Endothelial cell of umbilical vein (primary cell): ENCODE results near the gene SAMD7. TPM values are rescaled to one million over a fixed set of nuclear protein-coding genes. Genes with fewer than 3 reads are reported as not detected.

Source experiments
- BruUV-seq: library from RNA; stranded (reverse); fragments of 400-500 nt; replicated peaks from 2 replicates; lab custom pipeline; 2021; lab: Mats Ljungman, UMichigan
- CTCF ChIA-PET: fragments of 300-600, 350-600 bp; sonication (Branson Sonifier 250); formaldehyde crosslinking; loops from one replicate; lab custom pipeline; 2021; ENCODE audit warnings: antibody characterized with exemption, inconsistent platforms; lab: Charles Lee
- POLR2A ChIA-PET: fragments of 300-600, 350-600 bp; sonication (Branson Sonifier 250); formaldehyde crosslinking; loops from one replicate; lab custom pipeline; 2021; ENCODE audit warnings: antibody characterized with exemption, inconsistent platforms; lab: Charles Lee
- DNase-seq: peaks from one replicate; pipeline ENCODE4 v3.0.0-alpha.2; 2011; ENCODE audit warnings: low read depth, low spot score
- FAIRE-seq: peaks from 2 replicates; lab custom pipeline; 2011; peaks lifted over from hg19 to GRCh38; lab: Jason Lieb, UNC
- H2AFZ ChIP-seq: 2 replicates; pipeline ENCODE4 v1.6.0; 2012; ENCODE audit warnings: low read depth, low read length, control low read depth, inconsistent platforms
- H3K27ac ChIP-seq: 2 replicates; pipeline ENCODE4 v1.5.1; 2011; ENCODE audit warnings: low read depth, mild to moderate bottlenecking, control low read depth, low read length, moderate library complexity; ENCODE audit not compliant: insufficient read depth
- H3K27me3 ChIP-seq, 2 experiments: 2 replicates each; pipeline versions ENCODE4 v1.6.0 to v1.6.1; 2011; ENCODE audit warnings: low read length in 2 of 2, mixed read lengths in 1 of 2; ENCODE audit not compliant: control insufficient read depth in 2 of 2, insufficient read depth in 2 of 2
- H3K36me3 ChIP-seq, 2 experiments: 2 replicates in 1 of 2; 3 replicates in 1 of 2; pipeline ENCODE4 v1.5.1; 2011; ENCODE audit warnings: low read length in 2 of 2, mild to moderate bottlenecking in 1 of 2, moderate library complexity in 1 of 2; ENCODE audit not compliant: control insufficient read depth in 2 of 2, insufficient read depth in 2 of 2; ENCODE audit errors: extremely low read depth in 1 of 2
- H3K4me1 ChIP-seq: 3 replicates; pipeline ENCODE4 v1.5.1; 2011; ENCODE audit warnings: mild to moderate bottlenecking, low read length; ENCODE audit not compliant: control insufficient read depth, insufficient read depth; ENCODE audit errors: extremely low read depth
- H3K4me2 ChIP-seq: 2 replicates; pipeline ENCODE4 v1.6.1; 2011; ENCODE audit warnings: low read length, control low read depth, mixed read lengths; ENCODE audit not compliant: insufficient read depth
- H3K4me3 ChIP-seq, 3 experiments: fragments of 200-600 bp in 1 of 3; sonication (generic), shearing (Covaris generic) in 1 of 3; replicated peaks in 1 of 3; 2 replicates each; pipeline ENCODE4 v1.5.1; 2011 to 2016; ENCODE audit warnings: control low read depth in 3 of 3, low read length in 3 of 3, mild to moderate bottlenecking in 2 of 3, inconsistent platforms in 1 of 3, low read depth in 1 of 3, moderate library complexity in 1 of 3; ENCODE audit not compliant: insufficient read depth in 1 of 3
- H3K79me2 ChIP-seq: 2 replicates; pipeline ENCODE4 v1.6.0; 2012; ENCODE audit warnings: low read length, inconsistent platforms; ENCODE audit not compliant: control insufficient read depth, insufficient read depth
- H3K9ac ChIP-seq: replicated peaks from 2 replicates; pipeline ENCODE3; 2011; ENCODE audit warnings: low read length, control low read depth; ENCODE audit not compliant: insufficient read depth; ENCODE audit errors: extremely low read depth
- H3K9me1 ChIP-seq: replicated peaks from 3 replicates; pipeline ENCODE4 v1.6.0; 2011; ENCODE audit warnings: mild to moderate bottlenecking, low read length; ENCODE audit not compliant: control insufficient read depth, insufficient read depth; ENCODE audit errors: extremely low read depth
- H3K9me3 ChIP-seq: replicated peaks from 2 replicates; pipeline ENCODE4 v1.5.1; 2012; ENCODE audit warnings: low read length, inconsistent platforms; ENCODE audit not compliant: control insufficient read depth, insufficient read depth
- H4K20me1 ChIP-seq: replicated peaks from 2 replicates; pipeline ENCODE3; 2011; ENCODE audit warnings: mild to moderate bottlenecking, low read length; ENCODE audit not compliant: control insufficient read depth, insufficient read depth; ENCODE audit errors: extremely low read depth
- EZH2 ChIP-seq: IDR thresholded peaks from 2 replicates; pipeline ENCODE4 v1.6.1; 2012; ENCODE audit warnings: borderline replicate concordance, low read depth, mild to moderate bottlenecking, moderate library complexity, low read length, inconsistent platforms; ENCODE audit not compliant: severe bottlenecking
- FOS ChIP-seq: IDR thresholded peaks from 2 replicates; pipeline ENCODE4 v1.6.1; 2011; ENCODE audit warnings: mild to moderate bottlenecking, low read length, moderate library complexity, borderline replicate concordance; ENCODE audit not compliant: insufficient read depth
- GATA2 ChIP-seq: IDR thresholded peaks from 2 replicates; pipeline ENCODE4 v1.7.0; 2011; ENCODE audit warnings: low read depth, mild to moderate bottlenecking, moderate library complexity, mixed read lengths, low read length; ENCODE audit not compliant: insufficient read length, insufficient read depth
- JUN ChIP-seq: IDR thresholded peaks from 2 replicates; pipeline ENCODE4 v1.6.1; 2011; ENCODE audit warnings: borderline replicate concordance, low read depth; ENCODE audit not compliant: insufficient read length, insufficient read depth
- MYC ChIP-seq: IDR thresholded peaks from one replicate; pipeline ENCODE4 v1.6.1; 2011; ENCODE audit warnings: mild to moderate bottlenecking, low read depth, low read length
- POLR2A ChIP-seq: IDR thresholded peaks from 2 replicates; pipeline ENCODE4 v1.6.1; 2012; ENCODE audit warnings: low read depth, mild to moderate bottlenecking, control low read depth, low read length
- POLR2AphosphoS5 ChIP-seq: IDR thresholded peaks from 2 replicates; pipeline ENCODE4 v1.6.1; 2012; ENCODE audit warnings: low read depth, mild to moderate bottlenecking, control low read depth, low read length, moderate library complexity; ENCODE audit not compliant: insufficient read depth
- dilution Hi-C: fragments of 300-500 bp; cut with MboI; formaldehyde crosslinking; loops from one replicate; pipeline ENCODE4 v1.15.0; 2019; ENCODE audit warnings: low sequenced_read_pairs; ENCODE audit not compliant: extremely low pct_ligation_motif_present
- intact Hi-C: fragments of 100-400 bp; cut with micrococcal nuclease; formaldehyde crosslinking; loops from one replicate; pipeline ENCODE4 v1.10.0; 2022
- polyA plus RNA-seq, 4 experiments: library from polyadenylated mRNA; depleted of rRNA in 3 of 4; stranded (reverse) in 3 of 4; unstranded in 1 of 4; fragments of >200 nt; gene quantifications; 2 replicates each; pipeline versions ENCODE4 v1.2.1 to v1.2.3, GENCODE V29; 2011 to 2012; ENCODE audit warnings: missing spikeins in 1 of 4
- total RNA-seq: library from RNA; stranded (reverse); gene quantifications from 2 replicates; pipeline ENCODE4 v1.2.3, GENCODE V29; 2021
- TF ChIP-seq, protein P1 (sequence below): IDR thresholded peaks from 2 replicates; pipeline ENCODE4 v1.6.1; 2011; ENCODE audit not compliant: insufficient read depth, insufficient read length
- TF ChIP-seq, protein P2 (sequence below), 2 donors: IDR thresholded peaks; 1 replicate in 1 of 2; 2 replicates in 1 of 2; pipeline ENCODE4 v1.5.1; 2011; ENCODE audit warnings: low read length in 2 of 2, mild to moderate bottlenecking in 2 of 2, moderate library complexity in 2 of 2, control low read depth in 1 of 2, inconsistent platforms in 1 of 2, low read depth in 1 of 2; ENCODE audit not compliant: insufficient read depth in 1 of 2; ENCODE audit errors: extremely low read depth in 1 of 2

Gene SAMD7
- total and polyA plus RNA-seq, 2 donors (not counting 3 experiments of a cell fraction or from before 2014, with no cell fraction given) = not detected

DNA sequence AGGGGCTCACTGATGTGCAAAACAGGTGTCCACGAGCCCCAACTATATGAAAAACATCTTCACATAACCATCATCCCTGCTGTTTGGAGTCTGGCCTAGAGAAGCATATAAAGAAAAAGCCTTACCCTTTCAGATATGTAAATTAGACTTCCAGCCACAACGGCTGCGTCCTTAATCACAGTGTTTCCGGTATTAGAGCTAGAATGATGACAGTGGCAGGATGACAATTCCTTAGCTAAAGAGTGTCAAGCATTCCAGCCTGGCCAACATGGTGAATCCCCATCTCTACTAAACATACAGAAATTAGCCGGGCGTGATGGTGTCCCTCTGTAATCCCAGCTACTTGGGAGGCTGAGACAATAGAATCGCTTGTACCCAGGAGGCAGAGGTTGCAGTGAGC lies 19.5 kb upstream of the SAMD7 start:
- dilution Hi-C loops = no loop called here
- FAIRE-seq = no peak
- POLR2A ChIA-PET = no interaction called here

More for the DNA sequence above, 19.5 kb upstream of the SAMD7 start:
- intact Hi-C loops = no loop called here
- Histone ChIP-seq H3K79me2 (no peaks in the 10 kb centered on the region), H3K36me3 (no peaks in the 10 kb centered on the region), H4K20me1 (no peaks in the 10 kb centered on the region), H3K27ac (no peak overlapping the region), H2AFZ (no peak overlapping the region), H3K9ac (no peak overlapping the region), H3K4me3 (no peak overlapping the region), H3K9me3 (no peaks in the 10 kb centered on the region), H3K4me1 (no peaks in the 10 kb centered on the region), H3K27me3 (no peaks in the 10 kb centered on the region), H3K4me2 (no peak overlapping the region), H3K9me1 (no peaks in the 10 kb centered on the region)
- no peak for DNase-seq
- CTCF ChIA-PET = interaction anchor here (0.8 to 2.4 kb wide), 3 partner anchors 9 to 111 kb away, joined by 3 to 9 read pairs (median 3); no protein-coding TSS in a partner anchor
- BruUV-seq = no TSS peak
- TF ChIP-seq POLR2AphosphoS5 (no peak), JUN (no peak), POLR2A (no peak), GATA2 (no peak), EZH2 (no peak), MYC (no peak), FOS (no peak)
- TF ChIP-seq, protein P1, sequence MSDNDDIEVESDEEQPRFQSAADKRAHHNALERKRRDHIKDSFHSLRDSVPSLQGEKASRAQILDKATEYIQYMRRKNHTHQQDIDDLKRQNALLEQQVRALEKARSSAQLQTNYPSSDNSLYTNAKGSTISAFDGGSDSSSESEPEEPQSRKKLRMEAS = no peak
- TF ChIP-seq, protein P2, sequence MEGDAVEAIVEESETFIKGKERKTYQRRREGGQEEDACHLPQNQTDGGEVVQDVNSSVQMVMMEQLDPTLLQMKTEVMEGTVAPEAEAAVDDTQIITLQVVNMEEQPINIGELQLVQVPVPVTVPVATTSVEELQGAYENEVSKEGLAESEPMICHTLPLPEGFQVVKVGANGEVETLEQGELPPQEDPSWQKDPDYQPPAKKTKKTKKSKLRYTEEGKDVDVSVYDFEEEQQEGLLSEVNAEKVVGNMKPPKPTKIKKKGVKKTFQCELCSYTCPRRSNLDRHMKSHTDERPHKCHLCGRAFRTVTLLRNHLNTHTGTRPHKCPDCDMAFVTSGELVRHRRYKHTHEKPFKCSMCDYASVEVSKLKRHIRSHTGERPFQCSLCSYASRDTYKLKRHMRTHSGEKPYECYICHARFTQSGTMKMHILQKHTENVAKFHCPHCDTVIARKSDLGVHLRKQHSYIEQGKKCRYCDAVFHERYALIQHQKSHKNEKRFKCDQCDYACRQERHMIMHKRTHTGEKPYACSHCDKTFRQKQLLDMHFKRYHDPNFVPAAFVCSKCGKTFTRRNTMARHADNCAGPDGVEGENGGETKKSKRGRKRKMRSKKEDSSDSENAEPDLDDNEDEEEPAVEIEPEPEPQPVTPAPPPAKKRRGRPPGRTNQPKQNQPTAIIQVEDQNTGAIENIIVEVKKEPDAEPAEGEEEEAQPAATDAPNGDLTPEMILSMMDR (IDR thresholded peaks at IDR 0.05; ENCODE audit: extremely low read depth in 1 of 2, insufficient read depth in 1 of 2, low read depth in 1 of 2, low read length in 2 of 2) = no peak
